UCSD-AML1 (cell line): ENCODE data around the gene ANP32E.
"Not testable (repeated sequence)": the region's sequence is repeated elsewhere in the genome, so short reads cannot be mapped to it uniquely, and the experiment has no call there.

Experiments used
- DNase-seq: peaks from one replicate; lab custom pipeline; 2025; ENCODE audit not compliant: unreplicated experiment; lab: John Stamatoyannopoulos, UW

ANP32E gene

DNA sequence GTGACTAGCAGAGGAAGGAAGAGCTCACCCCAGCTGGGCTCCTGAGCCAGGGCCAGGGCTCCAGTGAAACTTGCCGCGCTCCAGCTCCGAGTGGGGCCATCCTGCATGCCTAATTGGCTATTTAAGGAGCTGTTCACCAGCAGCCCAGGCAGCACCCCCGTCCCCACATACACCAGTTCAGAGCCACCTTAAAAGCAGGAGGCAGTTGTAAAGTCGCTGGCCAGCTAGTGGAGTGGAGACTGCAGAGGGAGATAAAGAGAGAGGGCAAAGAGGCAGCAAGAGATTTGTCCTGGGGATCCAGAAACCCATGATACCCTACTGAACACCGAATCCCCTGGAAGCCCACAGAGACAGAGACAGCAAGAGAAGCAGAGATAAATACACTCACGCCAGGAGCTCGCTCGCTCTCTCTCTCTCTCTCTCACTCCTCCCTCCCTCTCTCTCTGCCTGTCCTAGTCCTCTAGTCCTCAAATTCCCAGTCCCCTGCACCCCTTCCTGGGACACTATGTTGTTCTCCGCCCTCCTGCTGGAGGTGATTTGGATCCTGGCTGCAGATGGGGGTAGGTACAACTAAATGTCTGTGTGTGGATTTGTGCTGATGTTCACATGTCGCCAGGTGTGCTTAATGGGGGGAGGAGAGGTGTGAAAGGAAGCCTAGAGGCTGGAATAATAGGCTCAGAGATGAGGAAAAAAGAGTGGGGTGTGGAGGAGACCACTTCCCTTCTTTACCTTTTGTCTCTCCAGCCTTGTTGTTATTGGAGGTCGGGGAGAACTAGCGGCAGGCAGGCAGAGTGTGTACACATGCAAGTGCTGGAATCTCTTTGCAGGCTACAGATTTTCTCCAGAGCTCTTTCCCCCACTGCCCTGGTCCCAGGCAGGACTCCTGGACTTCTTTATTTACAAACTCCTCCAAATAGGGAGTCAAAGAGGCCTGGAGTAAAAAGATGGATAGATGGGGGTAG is 22.0 kb upstream of the ANP32E start, which contains the start of gene CA14:
Gene CA14 (plus strand): TSS at position 151 of the 962 bp plus-strand sequence. CDS start 355 bp downstream, at position 506.
- no peak for DNase-seq

DNA sequence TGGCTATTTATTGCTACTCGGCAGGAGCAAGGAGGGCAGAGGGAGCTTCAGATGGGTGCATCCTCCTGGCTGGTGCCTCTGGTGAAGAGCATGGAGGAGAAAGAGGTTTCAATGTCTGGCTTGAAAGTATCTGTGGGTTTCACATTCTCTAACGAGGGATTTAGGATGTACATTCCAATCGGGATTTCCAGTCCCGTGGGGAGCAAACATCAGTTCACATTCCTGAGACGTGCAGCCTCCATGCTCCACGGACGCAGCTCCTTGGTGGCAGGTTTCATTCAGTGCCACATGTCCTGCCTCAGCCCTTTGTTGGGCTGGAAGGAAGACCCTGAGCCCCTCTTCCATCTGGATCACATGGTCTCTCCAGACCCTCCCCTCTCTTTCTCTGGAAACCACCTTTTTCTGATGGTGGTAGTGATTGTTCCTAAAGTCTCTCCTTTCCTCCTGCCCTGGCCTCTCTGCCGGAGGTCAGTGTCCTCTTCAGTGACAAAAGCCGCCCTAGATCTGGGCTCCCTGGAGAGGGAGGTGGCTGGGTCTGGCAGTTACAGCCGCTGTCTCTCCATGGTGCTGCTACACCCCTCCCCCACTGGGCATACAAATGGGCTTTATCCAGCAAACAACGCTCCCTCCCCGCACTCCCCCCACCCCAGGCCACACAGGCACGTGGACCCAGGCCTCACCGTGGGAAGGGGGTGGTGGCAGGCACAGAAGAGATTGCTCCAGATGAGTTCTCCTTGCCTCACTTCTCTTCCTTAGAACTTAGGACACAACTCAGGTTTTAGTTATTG is 20.8 kb upstream of the ANP32E start:
- DNase-seq = no peak

DNA sequence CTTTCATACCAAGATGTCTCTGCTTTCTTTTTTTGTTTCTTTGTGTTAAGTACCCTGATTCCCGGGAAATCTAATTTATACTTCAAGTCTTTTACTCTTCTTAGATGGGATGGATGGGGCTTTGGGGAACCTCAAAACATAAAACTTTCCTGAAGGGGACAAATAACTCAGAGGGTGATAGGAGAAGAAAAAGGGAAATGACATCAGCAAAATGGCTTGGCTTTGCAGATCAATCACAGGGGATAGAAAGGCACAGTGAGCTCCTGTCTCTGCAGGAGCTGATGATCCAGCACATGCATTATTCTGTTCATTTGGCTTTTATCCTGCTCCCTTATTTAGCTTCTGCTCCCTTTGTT is 20.3 kb upstream of the ANP32E start:
- no peak for DNase-seq

DNA sequence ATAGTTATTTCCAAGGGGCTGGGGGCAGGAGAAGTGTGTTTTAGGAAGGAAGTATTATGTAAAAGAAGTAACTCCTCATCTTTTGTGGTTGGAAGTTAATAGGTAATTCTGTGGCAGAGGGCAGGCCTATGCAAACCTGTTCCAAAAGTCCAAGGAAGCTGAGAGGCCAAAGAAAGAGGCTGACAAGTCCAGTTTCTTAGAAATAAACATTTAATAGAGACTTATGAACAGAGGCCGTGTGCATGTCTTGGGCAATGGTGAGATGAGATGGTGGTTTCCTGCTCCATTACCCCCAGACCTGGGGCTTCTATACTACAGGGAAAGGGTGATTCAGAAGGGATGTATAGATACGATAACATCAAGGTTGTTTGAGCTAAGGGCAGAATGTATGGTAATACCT is 14.0 kb upstream of the ANP32E start:
- DNase-seq = no peak

DNA sequence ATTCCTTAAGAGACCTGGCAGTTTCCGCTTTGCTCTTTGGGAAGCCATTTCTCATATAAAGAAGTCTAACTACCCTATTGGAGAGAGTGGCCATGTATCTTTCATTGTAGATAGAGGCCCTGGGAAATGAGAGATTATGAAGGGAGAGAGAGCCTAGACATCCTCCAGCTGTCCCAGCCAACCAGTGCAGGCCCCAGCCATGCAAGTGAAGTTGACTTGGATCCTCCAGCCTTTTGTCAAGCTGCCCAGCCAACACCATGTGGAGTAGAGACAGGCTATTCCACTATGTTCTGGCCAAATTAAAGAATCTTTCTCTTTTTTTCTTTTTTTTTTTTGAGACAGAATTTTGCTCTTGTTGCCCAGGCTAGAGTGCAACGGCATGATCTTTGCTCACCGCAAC is 7.1 kb upstream of the ANP32E start:
- DNase-seq = no peak

DNA sequence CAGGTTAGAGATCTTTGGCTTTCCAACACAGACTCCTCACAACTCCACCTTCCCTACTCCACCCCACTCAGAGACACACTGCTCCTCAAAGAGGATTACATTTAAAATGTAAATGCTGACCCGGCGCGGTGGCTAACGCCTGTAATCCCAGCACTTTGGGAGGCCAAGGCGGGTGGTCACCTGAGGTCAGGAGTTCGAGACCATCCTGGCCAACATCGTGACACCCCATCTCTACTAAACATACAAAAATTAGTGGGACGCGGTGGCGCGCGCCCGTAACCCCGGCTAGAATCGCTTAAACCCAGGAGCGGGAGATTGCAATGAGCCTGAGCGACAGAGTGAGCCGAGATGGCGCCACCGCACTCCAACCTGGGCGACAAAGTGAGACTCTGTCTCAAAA is 1.8 kb upstream of the ANP32E start:
- DNase-seq = no peak

DNA sequence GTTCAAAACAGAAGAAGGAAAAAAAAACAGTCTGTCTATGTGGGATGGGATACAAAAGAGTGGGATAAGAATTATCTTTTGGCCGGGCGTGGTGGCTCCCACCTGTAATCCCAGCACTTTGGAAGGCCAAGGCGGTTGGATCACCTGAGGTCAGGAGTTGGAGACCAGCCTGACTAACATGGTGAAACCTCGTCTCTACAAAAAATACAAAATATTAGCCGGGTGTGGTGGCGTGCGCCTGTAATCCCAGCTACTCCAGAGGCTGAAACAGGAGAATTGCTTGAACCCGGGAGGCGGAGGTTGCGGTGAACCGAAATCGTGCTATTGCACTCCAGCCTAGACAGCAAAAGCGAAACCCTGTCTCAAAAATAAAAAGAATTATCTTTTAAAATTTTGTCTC is 1.3 kb upstream of the ANP32E start:
- DNase-seq = not testable (repeated sequence)

DNA sequence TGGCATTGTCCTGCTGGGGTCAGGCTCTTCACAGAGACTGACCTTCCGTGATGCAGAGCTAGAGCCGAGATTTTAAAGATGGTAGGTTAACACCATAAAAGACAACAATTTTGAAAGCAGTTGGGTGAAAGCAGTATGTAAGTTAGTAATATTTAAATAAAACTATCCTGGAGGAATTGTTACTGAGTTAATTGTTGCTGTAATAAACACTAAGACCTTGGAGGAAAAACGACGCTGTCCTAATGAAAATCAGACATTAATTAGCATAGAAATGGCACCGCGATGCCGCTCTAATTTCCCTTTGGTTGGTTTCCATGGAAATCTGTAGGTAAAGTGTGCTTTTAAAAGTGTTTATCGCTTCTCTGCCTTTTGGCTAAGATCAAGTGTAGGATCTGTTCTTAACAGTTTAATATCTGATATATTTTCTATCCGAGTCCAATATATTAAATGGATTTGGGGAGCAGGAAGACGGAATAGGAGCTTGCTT is 745 bp upstream of the ANP32E start:
- no peak for DNase-seq

DNA sequence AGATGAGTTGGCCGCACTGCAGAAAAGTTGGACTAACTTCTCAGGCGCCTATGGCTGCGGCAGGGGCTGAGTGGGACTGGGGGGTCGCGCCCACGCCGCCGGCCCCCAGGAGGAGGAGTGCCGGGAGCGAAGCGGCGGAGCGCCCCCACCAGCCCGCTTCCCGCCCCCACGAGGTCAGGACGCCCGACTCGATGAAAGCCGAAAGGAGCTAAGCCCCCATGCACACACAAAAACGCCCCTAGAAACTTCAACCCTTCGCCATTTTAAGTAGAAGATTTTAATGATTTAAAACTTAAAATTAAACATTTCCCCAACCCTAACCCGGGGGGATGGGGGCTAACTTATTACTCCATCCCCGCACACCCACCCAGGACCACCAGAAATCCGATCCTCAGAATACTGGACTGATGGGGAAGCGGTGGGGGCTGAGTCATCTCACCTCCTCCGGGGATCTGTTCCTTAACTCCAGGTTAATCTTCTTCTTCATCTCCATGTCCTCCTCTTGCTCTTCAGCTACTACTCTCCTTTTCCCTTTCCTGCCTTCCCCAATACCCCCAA is 539 bp downstream of the ANP32E start:
- peak; percentile 42 for DNase-seq

DNA sequence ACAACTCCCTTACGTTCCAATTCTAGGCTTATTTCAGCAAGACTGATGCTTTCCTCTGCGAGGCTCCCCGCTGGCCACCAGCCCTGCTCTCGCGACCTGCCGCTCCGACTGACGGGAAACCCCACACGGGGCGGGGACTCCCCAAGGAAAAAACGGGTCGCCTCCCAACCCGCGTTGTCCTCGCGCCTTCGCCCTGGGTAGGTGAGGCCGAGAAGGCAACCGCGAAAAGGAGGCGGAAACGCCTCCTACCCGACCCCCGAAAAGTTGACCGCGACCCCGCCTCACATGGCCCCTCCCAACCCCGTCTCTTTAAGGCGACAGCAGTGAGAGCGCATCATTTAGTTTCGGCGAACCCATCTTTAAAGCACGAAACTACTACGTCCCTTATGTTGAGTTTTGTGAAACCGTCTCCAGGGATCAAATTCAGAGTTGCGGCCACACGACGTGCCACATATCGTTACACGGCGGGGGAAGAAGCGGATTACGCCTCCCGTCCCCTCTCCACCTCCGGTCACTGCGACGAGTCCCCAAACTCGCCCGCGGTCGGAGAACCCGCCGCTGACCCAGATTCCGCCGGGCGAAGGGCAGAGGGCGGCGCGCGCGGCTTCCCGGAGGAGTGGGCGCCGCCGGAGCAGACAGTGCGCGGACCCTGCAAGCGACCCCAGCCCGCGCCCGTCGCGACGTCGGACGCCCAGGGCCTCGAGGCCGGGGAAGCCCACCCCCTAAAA is 1.2 kb downstream of the ANP32E start:
- DNase-seq = peak; percentile 82

DNA sequence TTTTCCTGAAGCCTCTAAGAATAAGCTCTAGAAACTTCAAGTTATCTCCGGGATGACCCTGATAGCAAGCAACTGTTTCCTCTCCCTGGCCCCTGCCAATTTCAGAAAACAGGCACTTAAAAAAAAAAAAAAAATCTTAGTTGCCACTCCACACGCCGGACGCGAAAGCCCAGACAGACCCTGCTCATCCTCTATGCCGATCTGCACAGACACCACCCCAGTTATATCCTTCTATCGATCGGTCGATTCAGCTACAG is 1.7 kb downstream of the ANP32E start:
- no peak for DNase-seq

DNA sequence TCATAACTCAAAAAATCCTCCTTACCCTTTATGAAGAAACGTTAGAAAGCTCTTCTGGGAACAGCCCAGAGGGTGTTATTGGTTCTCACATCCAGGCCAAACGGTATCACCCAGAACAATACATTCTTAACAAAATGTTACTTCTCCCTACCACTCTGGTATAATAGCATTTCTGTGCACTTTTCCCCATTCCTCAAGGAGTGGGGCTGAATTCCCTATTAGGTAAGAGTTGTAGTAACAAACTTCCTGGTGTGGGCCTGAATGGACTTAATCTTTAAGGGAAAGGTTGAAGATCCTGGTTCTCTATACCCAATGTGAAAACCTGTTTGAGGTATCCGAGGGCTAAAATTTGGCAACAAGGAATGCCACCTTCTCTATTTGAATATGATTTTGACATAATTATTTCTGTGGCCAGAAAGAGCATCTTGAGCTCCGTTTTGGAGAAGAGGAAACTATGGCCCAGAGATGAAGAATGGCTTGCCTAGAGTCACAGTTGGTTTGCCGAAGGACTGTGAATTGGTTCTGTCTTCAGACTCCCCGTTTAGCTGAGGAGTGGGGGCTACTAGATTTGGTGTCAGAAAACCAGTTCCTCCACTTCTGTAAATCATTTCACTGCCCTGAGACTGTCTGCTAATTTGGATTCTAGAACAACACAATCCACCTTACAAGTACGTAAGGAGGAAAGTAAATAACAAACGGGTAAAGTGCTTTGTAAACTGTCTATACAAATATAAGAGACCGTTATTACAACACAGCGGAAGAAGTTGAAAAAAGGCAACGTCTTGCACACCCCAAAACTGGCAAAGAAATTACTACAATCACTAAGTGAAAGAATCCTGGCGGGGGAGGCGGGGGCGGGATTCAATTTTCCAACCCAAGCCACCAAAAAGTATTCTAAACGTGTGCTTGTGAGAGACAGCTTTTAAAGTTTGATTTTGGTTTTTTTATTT is 2.3 kb downstream of the ANP32E start:
- DNase-seq = no peak

DNA sequence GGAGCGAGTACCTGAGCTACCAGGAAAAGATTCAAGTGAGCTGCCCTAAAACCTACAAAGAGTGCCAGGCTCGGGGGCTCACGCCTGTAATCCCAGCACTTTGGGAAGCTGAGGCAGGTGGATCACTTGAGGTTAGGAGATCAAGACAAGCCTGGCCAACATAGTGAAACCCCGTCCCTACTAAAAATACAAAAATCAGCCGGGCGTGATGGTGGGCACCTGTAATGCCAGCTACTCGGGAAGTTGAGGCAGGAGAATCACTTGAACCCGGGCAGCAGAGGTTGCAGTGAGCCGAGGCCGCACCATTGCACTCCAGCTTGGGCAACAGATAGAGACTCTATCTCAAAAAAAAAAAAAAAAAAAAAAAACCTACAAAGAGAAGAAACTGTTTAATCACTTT is 3.0 kb downstream of the ANP32E start:
- DNase-seq = not testable (repeated sequence)

DNA sequence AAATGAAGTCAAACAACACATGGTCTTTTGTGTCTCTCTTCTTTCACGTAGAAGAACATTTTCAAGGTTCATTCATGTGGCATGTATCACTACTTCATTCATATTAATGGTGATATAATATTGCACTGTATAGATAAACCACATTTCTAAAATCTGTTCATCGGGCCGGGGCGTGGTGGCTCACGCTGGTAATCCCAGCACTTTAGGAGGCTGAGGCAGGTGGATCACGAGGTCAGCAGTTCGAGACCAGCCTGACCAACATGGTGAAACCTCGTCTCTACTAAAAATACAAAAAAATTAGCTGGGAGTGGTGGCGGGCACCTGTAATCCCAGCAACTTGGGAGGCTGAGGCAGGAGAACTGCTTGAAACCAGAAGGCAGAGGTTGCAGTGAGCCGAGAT is 7.7 kb downstream of the ANP32E start:
- not testable (repeated sequence) for DNase-seq

DNA sequence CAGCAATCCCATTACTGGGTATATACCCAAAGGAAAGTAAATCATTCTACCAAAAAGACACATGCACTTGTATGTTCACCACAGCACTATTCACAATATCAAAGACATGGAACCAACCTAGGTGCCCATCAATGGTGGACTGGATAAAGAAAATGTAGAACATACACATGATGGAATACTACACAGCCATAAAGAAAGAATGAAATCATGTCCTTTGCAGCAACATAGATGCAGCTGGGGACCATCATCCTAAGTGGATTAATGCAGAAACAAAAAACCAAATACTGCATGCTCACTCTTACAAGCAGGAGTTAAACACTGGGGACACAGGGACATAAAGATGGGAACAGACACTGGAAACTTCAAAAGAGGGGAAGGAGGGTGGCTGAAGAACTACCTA is 8.7 kb downstream of the ANP32E start:
- no peak for DNase-seq

DNA sequence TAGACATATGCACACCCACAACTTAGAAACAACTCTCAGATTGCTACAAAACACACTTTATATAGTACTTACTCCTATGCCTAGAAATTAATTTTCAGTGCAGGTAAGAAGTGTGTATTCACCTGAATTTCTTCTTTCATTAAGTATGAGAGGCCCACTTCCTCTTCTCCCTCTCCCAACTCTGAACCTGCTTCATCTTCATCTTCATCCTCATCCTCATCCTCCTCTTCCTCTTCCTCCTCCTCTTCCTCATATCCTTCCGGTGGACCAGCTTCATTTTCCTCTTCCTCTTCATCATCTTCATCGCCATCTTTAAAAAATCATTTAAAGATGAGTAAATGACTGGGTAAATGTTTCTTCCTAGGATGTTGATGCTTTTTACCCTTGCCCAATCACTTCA is 9.4 kb downstream of the ANP32E start:
- no peak for DNase-seq

DNA sequence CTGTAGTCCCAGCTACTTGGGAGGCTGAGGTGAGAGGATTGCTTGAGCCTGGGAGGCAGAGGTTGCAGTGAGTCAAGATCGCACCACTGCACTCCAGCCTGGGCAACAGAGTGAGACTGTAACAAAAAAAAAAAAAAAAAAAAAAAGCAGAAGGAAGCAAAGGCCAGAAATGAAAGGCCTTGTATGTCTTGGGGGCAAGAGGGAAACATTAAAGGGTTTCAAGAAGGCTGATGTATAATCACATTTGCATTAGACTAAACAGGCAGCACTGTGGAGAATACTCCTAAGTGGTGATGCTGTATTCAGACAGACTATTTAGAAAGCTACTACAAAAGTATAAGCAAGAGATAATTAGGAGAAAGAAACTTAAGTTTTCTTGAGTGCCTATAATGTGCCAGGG is 10.4 kb downstream of the ANP32E start:
- no peak for DNase-seq

DNA sequence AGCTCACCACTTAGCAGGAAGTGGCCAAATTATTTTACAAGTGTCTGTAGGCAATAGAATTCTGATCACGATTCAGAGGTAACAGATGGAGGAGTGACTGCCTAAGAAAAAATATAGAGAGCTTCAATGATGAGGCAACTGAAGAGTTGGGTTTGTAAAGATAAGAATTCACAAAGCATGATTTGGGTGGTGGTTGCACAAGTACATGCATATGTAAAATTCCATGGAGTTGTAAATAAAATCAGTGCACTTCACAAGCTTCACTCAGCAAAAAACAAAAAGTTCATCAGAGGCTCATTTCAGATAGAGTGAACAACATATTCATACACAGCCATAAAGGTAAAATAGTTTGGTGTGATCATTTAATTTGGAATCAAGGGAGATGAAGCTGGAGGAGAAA is 10.9 kb downstream of the ANP32E start:
- no peak for DNase-seq

DNA sequence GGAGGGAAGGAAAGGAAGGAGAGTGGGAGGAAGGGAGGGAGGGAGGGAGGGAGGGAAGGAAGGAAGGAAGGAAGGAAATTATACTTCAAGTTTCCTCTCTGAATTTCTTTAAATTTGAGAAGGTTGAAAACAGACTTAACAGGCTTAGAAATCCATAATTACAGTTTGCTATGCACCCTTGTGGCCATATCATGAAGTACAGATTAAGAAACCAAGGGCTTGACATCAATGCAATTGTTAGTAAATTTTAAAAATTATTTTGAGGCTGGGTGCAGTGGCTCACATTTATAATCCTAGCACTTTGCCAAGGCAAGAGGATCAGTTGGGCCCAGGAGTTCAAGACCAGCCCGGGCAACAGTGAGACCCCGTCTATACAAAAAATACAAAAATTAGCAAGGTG is 14.4 kb downstream of the ANP32E start:
- DNase-seq = no peak

DNA sequence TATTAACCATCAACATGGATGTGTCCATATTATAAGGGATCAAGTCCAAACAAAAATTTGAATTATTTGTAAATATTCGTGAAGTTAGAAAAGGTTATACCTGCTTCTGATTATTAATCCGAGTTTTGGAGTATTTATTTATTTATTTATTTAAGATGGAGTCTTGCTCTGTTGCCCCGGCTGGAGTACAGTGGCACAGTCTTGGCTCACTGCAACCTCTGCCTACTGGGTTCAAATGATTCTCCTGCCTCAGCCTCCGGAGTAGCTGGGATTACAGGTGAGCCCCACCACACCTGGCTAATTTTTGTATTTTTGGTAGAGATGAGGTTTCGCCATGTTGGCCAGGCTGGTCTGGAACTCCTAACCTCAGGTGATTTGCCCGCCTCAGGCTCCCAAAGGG is 20.1 kb downstream of the ANP32E start:
- not testable (repeated sequence) for DNase-seq
